Skin of body (tissue), 2 donors: Measurements from ENCODE around the gene SERPINB4. TPM values are rescaled to one million over a fixed set of nuclear protein-coding genes. Genes with fewer than 3 reads are reported as not detected.
"Not testable (repeated sequence)": the region's sequence is repeated elsewhere in the genome, so short reads cannot be mapped to it uniquely, and the experiment has no call there.

Source experiments
- DNase-seq: peaks from one replicate; lab custom pipeline; 2025; lab: John Stamatoyannopoulos, UW
- total RNA-seq: library from RNA; depleted of rRNA; stranded (reverse); fragments of >200 nt; gene quantifications from one replicate; pipeline ENCODE4 v1.2.3, GENCODE V29; 2014

Gene SERPINB4
- total RNA-seq, result 29.1 TPM

DNA sequence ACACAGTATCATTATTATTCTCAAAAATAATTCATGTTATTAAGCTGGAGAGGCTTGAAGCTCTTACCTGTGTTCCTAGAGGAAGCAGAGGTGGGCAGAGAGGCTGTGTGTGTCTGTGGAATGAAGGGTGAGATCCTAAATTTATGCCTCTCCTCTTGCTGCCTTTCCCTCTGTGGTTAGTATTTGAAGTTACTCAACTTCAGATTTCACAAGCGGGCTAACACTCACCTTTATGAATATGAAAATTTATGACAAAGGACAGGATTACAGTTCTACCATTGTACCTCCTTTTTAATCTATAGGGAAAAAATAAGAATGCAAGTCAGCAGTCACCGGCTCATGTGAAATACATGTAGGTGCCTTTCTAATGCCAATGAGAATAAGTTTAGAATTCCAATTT, at the start of gene SERPINB4:
SERPINB4 (minus strand) TSS at position 115 of the 400 bp plus-strand sequence. CDS start 679 bp downstream, outside the sequence.
- DNase-seq, result not testable (repeated sequence)

GRCh38 chr18:63689064-63689463, 45.0 kb upstream of the SERPINB4 start:
- no peak for DNase-seq

DNA sequence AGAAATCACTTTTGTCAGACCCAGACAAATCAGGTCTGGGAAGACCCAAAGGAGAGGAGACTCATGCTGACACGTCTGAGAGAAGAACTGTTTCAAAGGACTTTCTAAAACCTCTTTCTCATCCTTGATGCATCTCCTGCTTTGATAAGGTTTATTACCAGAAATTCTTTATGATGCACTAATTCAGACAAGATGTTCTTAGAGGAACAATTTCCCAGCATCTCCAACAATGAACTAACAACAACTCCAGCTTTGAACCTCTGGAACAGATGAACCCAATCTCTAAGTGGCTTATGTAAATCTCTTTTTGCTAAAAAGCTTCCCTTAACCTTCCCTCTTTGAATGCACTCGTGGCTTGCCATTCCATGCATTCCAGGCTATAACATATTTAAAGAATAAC, 42.8 kb upstream of the SERPINB4 start:
- DNase-seq, result no peak

DNA sequence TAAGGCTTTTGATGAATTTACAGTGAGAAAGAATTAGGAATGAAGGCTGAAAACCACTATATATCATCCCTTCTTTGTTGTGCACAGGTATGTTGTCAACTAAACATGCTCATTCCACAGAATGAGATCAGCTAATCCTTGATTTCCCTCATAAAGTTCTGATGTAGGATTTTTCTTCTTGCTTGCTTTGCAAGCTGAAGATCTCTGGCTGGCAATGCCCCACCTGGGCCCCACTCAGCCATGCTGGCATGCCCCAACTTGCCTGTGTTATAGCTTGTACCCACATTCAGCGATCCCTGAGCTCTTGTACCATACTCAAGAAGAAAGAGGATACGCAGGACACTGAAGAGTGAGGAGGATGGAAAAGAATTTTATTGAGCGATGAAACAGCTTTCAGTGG, 40.7 kb upstream of the SERPINB4 start:
- DNase-seq, result no peak

- no peak for DNase-seq
Measured at GRCh38 chr18:63683890-63684289, 39.8 kb upstream of the SERPINB4 start.

GRCh38 chr18:63683152-63683551, 39.1 kb upstream of the SERPINB4 start:
- DNase-seq, result peak; percentile 23

- DNase-seq, result no peak
Measured at GRCh38 chr18:63681449-63682340, 37.6 kb upstream of the SERPINB4 start.

DNA sequence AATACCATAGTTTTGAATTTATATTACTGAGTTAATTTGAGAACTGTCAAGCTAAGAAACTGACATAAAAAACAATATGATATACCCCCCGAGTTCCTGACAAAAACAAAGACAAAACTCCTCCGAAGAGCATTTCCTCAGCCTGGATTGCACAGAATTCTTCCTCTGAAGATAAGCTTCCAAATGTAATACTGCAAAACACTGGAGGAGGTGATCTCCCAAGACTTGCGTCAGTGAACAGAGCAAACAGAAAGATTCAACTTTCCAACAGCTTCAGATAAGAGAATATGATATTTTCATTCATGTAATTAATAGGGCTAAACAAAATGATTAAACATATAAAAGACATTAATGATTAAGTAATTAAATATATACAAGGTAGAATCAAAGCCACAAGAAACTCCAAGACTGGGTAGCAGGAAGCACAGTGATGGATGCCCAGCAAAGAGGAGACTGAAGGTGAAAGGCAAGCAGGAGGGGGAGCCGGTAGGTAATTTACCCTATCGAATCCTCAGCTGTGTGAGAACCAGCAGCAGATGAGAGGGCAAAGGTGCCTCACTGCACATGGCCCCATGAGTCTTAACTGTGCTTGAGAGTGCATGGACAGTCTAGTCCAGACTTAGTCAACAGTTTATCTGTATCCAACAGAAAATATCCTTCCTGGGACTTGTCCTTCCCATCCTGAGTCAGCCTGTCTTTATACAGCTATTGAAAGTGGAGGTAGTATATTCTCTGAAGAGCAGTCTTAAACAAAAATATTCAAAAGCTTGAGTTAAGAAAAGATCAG, 36.0 kb upstream of the SERPINB4 start:
- no peak for DNase-seq

DNA sequence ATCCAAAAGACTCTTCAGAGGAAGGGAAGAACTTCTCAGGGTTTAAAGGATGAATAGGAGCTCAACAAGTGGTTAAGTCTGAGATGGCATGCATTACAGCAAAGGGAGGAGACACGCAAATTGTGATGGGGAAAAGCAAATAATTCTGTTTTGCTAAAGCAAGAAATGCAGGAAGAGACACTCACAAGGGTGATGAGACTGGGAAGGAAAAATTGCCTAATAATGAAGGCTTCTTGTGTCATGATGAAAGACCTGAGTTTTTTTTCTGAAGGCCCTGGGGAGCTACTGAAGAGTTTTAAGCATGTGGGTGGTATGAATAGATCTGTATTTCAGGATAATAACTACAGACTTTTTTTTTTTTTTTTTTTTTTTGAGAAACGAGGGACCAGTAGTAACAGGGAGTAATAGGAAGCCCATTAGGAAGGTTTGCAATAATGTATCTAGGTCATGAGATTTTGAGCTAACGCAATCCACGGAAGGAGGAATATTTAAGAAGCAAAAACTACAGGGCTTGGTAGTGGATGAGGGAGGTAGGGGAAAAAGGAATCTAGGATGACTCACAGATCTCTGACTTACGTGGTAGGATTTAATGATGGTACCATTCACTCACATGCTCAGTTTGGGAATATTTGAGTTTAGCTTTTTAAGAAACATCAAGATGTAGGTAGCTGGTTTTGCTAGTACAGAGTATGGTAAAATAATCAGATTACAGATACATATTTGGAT, 33.6 kb upstream of the SERPINB4 start:
- DNase-seq, result no peak

DNA sequence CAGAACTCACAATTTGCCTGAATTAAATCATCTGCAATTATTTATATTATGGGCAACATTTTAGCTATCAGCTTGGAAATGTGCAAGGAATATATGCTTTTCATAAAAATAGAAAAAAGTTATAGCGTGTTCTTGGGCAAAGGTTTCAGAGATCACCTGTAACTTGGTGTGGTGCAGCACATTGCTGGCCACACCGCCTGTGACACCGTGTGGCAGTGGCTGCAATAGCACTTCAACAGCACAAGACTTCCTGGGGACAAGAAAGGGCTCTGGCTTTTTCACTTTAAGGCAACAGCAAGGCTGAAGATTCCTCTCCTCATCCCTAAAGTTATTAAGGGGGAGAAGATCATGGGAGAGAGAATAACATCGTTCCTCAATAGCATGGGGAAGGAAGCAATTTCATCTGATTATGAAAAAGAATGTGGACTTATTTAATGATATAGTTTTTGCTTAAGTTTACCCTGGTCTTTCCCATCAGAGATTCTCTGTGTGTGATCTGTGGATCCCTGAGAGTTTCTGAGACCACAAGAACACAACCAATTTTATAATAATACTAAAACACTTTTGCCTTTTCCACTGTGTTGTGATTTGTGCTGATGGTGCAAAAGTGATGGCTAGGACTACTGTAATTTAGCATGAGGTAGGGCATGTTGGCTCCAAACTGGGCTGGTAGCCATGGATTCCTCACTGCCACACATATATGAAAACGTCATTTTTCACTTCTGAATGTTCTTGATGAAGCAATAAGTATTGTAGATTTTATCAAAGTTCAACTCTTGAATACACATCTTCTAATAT, 32.7 kb upstream of the SERPINB4 start:
- no peak for DNase-seq

DNA sequence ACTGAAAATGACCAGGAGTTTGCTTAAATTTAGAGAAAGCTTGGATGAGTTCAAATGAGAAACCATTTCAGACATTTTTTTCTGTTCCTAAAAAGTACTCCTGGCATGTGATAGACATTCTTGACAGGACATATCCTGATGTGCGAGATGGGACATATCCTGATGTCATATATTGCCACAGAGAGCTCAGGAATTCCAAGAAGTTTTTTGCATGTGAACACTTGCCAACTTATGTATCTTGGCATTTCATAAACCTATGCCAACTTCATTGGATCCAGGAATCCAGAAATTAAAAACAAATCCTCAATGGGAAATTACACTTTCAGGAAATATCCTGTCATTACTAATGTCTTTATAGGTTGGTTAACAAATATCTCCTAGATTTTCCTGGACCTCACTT, 20.5 kb upstream of the SERPINB4 start:
- DNase-seq, result no peak

DNA sequence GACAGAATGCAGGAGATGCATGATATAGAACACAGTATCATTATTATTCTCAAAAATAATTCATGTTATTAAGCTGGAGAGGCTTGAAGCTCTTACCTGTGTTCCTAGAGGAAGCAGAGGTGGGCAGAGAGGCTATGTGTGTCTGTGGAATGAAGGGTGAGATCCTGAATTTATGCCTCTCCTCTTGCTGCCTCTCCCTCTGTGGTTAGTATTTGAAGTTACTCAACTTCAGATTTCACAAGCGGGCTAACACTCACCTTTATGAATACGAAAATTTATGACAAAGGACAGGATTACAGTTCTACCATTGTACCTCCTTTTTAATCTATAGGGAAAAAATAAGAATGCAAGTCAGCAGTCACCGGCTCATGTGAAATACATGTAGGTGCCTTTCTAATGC, 17.7 kb upstream of the SERPINB4 start, which contains the start of gene SERPINB3:
SERPINB3 (minus strand) TSS at position 144 of the 400 bp plus-strand sequence. CDS start 677 bp downstream, outside the sequence.
- DNase-seq, result not testable (repeated sequence)

- DNase-seq, result not testable (repeated sequence)
Measured at GRCh38 chr18:63658920-63659319, 14.9 kb upstream of the SERPINB4 start.

GRCh38 chr18:63650271-63650670, 6.2 kb upstream of the SERPINB4 start:
- DNase-seq, result peak; percentile 61

DNA sequence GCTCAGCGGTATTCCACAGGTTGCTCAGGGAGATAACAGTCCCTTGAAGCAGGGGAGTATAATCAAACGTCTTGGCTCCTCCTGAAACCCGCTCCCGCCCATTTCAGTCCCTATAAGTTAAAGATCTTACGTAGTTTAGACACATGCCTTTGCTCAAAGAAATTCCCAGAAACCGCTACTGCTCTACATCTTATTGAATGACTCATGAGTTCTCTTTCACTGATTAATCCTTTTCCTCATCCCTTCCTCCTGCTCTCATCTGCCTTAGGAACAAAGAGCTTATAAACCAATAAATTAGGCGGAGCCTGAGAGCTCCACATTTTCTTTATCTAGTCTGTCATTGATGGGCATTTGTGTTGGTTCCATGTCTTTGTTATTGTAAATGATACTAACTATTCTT, 4.2 kb upstream of the SERPINB4 start:
- DNase-seq, result no peak

DNA sequence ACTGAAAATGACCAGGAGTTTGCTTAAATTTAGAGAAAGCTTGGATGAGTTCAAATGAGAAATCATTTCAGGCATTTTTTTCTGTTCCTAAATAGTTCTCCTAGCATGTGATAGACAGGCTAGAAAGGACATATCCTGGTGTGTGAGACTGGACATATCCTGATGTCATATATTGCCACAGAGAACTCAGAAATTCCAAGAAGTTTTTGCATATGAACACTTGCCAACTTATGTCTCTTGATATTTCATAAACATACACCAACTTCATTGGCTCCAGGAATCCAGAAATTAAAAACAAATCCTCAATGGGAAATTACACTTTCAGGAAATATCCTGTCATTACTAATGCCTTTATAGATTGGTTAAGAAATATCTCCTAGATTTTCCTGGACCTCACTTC, 2.9 kb upstream of the SERPINB4 start:
- DNase-seq, result peak; percentile 8

DNA sequence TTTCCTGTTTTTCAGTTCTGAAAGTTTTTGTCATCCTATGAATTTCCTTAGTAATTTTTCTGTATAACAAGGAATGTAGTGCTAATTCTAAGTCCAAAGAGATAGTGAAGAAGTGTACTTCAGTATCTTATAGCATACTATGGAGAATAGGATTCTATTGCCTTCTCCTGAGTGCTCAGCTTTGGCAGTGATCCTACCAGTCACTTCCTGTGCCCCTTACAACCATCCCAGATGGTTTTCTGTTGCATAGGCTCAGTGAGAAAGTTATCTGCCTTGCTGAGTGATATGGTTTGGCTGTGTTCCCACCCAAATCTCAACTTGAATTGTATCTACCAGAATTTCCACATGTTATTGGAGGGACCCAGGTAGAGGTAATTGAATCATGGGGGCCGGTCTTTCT, 638 bp upstream of the SERPINB4 start:
- not testable (repeated sequence) for DNase-seq

DNA sequence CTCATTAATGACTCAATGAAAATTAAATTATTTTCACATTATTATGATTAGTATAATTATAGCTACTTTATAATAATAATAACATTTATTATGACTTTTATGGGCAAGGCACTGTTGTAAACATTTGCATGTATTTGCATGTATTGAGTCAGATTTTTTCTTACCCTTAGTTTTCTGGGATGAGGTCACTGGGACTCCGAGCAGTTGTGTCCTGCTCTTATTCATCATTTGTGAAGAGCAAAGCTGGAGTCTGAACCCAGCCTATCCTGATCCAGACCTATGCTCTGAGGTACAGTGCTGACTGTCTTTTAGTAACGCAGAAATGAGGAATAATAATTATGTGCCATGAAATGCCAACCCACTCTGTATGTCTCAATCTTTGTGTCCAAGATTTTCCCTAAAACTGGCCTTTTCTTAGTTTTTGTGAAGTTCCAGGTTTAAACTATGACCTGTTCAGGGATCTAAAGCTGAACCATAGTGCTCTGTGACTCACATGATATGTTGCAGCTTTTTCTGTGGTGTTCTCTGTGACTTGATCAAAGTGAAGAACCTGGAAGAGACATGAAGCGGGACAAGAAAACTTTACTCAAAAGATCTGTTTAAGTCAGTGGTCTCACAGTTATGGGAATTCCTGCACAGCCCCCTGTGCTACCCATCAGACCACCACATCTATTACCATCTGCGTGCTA, 1.2 kb downstream of the SERPINB4 start:
- not testable (repeated sequence) for DNase-seq

DNA sequence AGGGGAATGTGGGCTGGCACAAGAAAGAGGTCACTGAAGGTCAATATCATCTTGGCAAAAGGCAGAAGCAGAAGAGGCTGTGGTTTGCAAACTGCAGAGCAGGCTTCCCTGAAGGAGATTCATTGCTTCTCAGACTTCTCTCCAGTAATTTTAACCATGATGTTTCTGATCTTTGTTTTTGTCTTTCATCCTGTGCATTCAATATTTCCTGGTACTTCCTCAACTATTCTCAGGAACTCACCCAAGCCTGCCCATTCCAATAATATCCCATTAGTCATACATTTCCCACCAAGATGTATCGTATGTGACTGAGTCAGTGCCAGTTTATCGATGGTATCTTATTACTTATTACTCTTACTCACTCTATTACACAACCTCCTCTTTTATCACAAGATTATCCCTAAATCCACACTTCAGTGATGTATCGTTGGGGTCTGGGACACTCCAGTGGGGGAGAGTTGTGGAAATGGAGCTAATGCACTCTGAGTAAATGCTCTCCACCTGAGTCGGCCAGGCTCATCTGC, 2.8 kb downstream of the SERPINB4 start:
- not testable (repeated sequence) for DNase-seq

GRCh38 chr18:63637703-63638102, 6.4 kb downstream of the SERPINB4 start:
- no peak for DNase-seq
